ENCODE results near the gene SLC25A30.
"Not testable (repeated sequence)": the region's sequence is repeated elsewhere in the genome, so short reads cannot be mapped to it uniquely, and the experiment has no call there.

The SLC25A30 gene

DNA sequence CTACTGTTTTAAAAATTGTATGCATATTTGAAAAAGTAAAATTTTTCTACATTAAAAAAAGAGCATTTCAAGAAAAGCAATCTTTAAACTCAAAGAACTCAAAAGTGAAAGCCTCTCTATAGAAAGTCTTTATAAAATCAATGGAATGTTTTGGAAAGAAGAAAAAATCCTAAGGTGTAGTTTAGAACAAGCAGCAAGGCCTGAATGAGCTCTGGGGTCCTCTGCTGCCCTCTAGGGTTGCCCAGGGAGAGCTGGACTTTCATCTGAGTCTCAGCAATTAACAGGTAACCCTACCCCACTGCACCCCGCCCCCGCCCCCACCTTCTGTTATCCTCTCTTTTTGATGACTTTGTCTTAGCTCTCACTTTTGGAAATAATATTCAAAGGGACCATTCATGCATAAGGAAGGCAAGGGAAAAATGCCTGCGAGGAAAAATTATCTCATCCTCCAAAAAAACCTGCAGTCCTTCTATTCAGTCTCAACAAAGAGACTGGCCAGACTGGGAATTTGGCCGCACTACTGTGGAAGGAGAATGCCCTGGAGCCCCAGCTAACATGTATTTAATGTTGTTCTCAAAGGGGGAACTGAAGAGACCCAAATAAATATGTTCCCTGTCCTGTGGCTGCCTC, 24.1 kb downstream of the SLC25A30 start:
- intact Hi-C loops (cut with DNase I), result no loop called here
- DNase-seq, result peak in 5 of 10 donors; percentile 47 to 92 (median 48)

DNA sequence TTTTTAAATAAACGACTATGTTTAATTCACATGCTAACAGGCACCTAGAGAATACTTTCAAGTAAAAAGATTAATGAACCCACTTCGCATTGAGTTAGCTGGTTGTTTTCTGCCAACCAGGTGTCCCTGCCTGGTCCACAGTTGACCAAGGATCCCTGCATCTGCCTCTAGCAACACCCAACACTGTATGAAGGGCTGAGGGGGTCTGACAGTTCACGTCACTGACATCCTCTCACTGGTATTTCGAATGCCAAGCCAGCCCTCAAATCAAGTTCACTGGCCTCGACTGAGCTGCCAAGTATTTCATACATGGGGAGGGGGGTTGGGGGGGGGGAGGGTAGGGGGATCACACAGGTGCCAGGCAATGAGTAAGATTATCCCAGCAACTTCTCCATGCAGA, 25.4 kb downstream of the SLC25A30 start:
- DNase-seq, result no peak
- intact Hi-C loops (cut with DNase I), result no loop called here

DNA sequence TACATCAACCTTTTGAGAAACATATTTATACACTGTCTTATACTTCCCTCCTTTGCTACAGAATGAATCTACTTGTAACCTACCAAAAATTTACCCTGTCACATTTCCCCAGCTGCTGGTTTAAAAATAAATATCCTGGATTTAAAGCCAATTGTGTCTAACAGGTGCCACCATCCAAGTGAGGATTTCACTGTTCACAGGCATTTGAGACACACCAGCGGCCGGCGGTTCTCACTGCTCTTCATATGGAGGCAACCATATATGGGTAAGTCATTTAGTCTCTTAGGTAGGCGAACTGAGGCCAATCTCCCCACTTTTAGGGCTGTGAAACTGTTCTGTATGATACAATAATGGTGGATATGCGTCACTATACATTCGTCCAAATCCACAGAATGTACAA, 26.2 kb downstream of the SLC25A30 start:
- DNase-seq, result peak in 1 of 10 donors; percentile 82
- intact Hi-C loops (cut with DNase I), result no loop called here

DNA sequence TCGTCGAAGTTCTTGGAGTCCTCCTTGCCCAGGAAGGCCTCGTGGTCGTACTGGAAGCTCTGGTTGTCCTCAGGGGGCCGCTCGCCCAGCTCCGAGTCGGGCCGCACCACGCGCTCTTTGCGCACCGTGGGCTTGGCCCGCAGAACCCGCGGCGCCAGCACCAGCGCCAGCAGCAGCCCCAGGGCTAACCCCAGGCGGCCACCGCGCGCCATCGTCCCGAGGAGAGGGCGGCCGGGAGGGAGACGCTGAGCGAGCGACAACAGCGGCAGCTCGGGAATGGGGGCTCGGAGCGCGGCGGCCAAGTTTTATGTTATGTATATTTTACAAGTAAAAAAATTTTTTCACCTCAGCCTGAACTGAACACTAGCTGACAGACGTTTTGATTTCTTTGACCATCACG, 27.0 kb downstream of the SLC25A30 start:
- intact Hi-C loops (cut with DNase I); DNase-seq: not testable (repeated sequence)

DNA sequence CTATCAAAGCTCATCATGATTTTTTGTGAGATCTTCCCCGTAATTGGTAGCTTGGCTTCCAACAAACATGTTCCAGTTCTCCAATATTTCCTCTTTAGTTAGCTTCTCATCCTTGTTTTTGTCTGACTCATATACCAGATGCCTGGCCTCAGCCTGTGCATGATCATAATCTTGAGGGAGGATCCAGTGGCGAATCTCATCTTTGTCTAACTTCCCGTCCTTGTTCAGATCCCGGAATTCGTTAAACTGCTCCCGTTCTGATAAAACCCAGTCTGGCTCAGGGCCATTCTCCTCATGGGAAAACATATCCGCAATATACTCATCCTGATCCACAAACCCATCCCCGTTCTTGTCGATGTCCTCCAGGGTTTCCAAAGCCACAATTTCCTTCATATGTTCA, 27.8 kb downstream of the SLC25A30 start:
- intact Hi-C loops (cut with DNase I); DNase-seq: not testable (repeated sequence)

DNA sequence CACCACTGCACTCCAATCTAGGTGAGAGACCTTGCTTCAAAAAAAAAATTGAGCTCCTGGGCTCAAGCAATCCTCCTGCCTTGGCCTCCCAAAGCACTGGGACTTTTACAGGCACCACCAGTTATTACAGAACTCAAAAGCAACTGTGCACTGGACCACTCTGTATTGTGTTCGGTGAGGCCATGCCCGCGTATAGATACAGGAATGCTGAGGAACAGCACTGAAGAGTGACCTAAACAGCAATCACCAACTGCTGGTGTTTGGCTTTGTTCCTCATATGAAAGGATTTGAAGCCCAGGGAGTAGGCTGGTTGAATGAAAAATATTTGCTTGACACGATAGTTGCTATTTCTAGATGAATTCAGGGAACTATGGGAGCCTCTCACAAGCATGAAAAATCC, 29.5 kb downstream of the SLC25A30 start:
- no peak for DNase-seq
- intact Hi-C loops (cut with DNase I), result no loop called here

DNA sequence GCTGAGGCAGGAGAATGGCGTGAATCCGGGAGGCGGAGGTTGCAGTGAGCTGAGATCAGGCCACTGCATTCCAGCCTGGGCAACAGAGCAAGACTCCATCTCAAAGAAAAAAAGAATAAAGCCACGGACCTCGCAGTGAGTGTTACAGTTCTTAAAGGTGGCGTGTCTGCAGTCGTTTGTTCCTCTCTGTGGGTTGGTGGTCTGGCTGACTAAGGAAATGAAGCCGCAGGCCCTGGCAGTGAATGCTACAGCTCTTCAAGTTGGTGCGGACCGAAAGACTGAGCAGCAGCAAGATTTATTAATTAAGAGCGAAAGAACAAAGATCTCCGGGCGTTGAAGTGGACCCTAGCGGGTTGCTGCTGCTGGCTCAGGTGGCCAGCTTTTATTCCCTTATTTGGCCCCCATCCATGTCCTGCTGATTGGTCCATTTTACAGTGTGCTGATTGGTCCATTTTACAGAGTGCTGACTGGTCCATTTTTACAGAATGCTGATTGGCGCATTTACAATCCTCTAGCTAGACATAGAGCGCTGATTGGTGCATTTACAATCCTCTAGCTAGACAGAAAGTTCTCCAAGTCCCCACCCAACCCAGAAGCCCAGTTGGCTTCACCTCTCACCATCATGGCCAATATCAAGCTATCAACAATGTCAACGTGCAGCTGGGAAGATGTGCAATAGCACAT, 31.1 kb downstream of the SLC25A30 start:
- DNase-seq; intact Hi-C loops (cut with DNase I): not testable (repeated sequence)

DNA sequence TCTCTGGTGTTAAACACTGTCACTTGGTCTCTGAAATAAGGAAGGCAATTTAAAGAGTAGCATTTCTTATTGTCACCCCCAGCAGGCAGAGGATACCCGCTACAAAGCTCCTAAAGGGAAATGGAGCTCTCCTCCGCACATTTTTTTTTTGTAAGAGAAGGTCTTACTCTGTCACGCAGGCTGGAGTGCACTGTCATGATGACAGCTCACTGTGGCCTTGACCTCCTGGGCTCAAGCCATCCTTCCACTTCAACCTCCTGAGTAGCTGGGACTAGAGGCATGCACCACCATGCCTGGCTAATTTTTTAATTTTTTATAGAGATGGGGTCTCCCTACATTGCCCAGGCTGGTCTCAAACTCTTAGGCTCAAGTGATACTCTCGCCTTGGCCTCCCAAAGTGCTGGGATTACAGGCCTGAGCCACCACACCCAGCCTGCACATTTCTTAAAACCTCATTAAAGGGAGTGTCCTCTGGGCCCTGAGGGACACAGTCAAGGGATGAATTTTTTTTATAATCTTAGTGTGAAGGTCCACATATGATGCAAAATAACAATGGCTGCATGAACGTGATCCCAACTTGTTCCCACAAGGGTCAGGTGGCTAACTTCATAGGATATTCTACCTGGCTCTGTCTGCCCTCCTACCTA, 32.1 kb downstream of the SLC25A30 start:
- intact Hi-C loops (cut with DNase I), result no loop called here
- no peak for DNase-seq

DNA sequence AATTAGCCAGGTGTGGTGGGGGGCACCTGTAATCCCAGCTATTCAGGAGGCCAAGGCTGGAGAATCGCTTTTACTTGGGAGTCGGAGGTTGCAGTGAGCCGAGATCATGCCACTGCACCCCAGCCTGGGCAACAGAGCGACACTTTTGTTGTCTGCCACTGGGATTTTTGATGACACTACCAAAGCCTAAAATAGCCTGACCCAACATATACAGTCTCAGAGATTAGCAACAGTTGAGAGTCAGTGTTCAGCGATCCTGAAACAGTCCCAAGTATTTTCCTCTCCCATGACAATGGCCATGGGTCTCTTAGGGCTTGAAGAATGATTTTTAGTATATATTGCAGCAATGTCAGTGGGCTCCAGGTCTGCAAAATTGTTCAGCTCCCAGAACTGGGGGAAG, 32.9 kb downstream of the SLC25A30 start:
- intact Hi-C loops (cut with DNase I), result no loop called here
- DNase-seq, result no peak

DNA sequence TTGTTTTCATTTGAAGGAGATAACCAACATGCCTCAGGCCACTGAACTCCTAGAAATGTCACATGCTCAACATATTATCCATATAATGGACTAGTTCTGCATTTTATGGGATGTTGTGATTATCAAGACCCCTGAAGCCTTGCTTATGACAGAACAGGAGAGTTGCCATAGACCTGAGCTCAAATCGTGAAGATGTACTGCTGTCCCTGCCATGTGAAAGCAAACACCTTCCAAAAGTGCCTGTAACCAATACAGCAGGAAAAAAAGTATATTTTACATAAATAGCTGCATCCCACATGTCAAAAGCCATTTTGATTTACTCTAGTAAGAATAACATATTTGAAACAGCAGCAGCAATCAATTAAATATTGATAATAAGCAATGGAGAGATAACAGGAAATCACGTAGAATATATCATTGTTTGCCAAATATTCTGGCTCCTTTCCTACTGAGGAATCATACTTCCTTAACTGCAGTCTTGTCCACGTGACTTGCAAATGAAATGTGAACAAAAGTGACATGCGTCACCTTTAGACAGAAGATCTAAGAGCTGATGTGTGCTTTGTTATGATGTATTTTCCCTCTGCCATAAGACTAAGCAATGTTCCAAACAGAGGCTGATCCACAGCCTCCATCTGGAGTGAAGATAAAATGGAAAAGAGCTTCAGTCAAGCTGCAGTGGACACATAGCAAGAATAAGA, 33.5 kb downstream of the SLC25A30 start:
- intact Hi-C loops (cut with DNase I), result no loop called here
- no peak for DNase-seq

DNA sequence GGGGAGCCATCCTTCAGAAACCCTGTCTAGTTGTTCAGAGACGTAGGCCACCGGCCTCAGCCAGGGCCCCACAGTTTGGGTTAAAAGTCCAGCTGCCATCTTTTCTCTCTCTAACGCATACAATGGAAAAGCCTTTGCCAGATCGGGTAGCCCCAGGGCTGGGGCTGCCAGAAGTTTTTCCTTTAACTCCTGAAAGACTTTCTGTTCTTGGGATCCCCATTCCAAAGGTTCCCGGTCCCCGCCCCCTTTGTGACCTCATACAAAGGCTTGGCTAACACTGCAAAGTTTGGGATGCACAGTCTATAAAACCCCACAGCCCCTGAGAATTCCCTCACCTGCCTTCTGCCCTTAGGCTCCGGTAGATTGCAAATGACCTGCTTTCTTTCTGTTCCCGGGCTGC, 35.4 kb downstream of the SLC25A30 start:
- intact Hi-C loops (cut with DNase I), result not testable (repeated sequence)

DNA sequence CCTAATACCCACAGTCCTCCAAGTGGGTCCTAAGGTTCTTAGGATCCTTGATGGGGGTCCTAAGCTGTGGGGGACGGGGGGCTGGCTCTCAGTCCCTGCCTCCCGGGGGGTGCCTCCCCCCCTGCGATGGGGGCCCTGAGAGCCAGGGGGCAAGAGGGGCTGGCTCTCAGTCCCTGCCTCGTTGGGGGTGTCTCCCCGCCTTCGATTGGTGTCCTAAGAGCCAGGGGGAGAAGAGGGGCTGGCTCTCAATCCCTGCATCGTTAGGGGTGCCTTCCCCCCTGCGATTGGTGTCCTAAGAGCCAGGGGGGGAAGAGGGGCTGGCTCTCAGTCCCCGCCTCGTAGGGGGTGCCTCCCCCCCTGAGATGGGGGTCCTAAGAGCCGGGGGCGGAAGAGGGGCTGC, 37.0 kb downstream of the SLC25A30 start:
- intact Hi-C loops (cut with DNase I), result no loop called here
- no peak for DNase-seq

More for the DNA sequence above, 35.4 kb downstream of the SLC25A30 start:
- DNase-seq, result not testable (repeated sequence)

DNA sequence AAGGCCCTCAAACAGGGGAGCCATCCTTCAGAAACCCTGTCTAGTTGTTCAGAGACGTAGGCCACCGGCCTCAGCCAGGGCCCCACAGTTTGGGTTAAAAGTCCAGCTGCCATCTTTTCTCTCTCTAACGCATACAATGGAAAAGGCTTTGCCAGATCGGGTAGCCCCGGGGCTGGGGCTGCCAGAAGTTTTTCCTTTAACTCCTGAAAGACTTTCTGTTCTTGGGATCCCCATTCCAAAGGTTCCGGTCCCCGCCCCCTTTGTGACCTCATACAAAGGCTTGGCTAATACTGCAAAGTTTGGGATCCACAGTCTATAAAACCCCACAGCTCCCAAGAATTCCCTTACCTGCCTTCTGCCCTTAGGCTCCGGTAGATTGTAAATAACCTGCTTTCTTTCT, 37.5 kb downstream of the SLC25A30 start:
- intact Hi-C loops (cut with DNase I); DNase-seq: not testable (repeated sequence)

DNA sequence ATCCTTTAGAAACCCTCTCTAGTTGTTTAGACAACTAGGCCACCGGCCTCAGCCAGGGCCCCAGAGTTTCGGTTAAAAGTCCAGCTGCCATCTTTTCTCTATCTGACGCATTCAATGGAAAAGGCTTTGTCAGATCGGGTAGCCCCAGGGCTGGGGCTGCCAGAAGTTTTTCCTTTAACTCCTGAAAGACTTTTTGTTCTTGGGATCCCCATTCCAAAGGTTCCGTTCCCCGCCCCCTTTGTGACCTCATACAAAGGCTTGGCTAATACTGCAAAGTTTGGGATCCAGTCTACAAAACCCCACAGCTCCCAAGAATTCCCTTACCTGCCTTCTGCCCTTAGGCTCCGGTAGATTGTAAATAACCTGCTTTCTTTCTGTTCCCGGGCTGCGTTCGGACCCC, 38.7 kb downstream of the SLC25A30 start:
- DNase-seq; intact Hi-C loops (cut with DNase I): not testable (repeated sequence)

DNA sequence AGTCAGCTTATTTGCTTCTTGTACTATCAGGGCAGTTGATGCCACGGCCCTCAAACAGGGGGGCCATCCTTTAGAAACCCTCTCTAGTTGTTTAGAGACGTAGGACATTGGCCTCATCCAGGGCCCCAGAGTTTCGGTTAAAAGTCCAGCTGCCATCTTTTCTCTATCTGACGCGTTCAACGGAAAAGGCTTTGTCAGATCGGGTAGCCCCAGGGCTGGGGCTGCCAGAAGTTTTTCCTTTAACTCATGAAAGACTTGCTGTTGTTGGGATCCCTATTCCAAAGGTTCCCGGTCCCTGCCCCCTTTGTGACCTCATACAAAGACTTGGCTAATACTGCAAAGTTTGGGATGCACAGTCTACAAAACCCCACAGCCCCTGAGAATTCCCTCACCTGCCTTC, 39.4 kb downstream of the SLC25A30 start:
- intact Hi-C loops (cut with DNase I), result not testable (repeated sequence)

DNA sequence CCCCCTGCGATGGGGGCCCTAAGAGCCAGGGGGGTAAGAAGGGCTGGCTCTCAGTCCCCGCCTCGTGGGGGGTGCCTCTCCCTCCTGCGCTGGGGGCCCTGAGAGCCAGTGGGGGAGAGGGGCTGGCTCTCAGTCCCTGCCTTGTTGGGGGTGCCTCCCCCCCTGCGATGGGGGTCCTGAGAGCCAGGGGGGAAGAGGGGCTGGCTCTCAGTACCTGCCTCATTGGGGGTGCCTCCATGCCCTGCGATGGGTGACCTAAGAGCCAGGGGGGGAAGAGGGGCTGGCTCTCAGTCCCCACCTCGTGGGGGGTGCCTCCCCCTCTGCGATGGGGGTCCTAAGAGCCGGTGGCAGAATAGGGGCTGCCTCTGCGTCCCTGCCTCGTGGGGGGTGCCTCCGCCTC, 40.9 kb downstream of the SLC25A30 start:
- DNase-seq; intact Hi-C loops (cut with DNase I): not testable (repeated sequence)

More for the DNA sequence above, 39.4 kb downstream of the SLC25A30 start:
- not testable (repeated sequence) for DNase-seq

DNA sequence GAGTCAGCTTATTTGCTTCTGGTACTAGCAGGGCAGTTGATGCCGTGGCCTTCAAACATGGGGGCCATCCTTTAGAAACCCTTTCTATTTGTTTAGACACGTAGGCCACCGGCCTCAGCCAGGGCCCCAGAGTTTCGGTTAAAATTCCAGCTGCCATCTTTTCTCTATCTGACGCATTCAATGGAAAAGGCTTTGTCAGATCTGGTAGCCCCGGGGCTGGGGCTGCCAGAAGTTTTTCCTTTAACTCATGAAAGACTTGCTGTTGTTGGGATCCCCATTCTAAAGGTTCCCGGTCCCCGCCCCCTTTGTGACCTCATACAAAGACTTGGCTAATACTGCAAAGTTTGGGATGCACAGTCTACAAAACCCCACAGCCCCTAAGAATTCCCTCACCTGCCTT, 41.5 kb downstream of the SLC25A30 start:
- intact Hi-C loops (cut with DNase I); DNase-seq: not testable (repeated sequence)

DNA sequence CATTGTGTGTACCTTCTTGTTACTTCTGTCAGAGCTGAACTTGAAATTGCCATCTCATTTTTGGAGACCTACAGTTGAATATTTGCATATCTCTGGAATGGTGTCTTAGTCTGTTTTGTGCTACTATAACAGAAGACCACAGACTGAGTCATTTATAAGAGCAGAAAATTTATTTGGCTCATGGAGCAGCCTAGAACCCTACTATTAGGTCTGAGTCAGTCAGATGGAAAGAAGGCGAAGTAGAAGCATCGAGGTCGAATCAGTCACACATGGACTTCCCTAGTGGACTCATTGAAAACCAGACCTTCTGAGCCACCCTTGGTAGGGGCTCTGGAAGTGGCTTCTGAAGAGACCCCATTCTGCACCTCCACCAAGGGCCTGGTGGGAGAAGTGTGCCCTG, 43.3 kb downstream of the SLC25A30 start:
- intact Hi-C loops (cut with DNase I), result no loop called here
- no peak for DNase-seq

DNA sequence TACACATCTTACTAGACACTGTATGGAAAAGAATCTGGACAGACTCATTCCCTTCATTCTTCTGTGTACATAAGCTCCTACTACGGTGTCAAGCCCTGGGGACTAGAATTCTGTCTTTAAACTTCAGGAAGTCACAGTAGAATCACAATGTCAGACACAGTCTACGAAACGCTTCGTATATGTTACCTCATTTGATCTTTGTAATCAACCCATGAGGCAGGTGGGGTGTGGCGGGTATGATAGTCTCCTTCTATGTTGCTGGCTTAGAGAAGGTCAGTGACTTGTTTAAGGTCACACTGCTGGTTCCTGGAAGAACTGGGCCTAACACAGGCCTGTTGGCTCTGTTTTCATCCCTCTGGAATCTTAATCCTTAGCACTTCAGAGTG, 45.0 kb downstream of the SLC25A30 start:
- intact Hi-C loops (cut with DNase I), result no loop called here
- no peak for DNase-seq

DNA sequence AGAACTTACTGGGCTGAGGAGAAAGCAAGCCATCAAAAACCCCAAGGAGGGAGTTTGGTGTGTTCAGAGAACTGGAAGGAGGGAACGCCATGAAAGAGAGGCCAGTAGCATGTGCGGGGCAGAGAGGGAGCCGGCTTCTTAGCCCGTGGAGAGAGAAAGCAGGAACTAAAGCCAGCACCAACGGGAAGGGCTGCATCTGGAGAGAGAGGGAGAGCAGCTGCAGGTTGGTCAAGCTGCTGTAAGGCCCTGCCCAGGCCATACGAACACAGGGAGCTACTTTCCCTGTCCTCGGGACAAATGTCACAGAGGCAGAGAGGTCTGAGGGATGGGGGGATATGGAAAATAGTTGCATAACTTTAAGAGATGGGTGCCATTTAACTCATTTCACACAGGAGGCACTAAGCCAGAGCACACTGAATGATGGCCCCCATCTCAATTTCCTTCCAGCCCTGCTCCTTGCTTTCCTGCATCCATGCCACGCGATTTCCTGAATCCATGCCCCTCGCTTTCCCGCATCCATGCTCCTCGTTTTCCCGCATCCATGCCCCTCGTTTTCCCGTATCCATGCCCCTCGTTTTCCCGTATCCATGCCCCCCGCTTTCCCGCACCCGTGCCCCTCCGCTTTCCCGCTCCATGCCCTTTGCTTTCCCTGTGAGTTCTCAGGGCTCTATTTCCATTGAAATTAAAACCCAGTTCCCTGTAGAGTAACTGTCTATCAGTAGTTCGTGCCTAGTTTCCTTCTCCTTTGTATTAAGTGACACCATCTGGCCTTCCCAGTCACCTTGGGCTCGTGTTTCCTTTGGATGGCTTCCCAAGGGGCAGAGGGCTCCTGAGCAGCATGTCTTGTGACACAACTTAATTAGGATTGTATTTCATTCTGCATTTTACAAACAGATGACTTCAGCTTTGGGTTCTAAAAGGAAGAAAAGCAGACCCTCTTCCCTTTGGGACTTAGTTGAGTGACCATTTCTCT, 45.7 kb downstream of the SLC25A30 start:
- no peak for DNase-seq
- intact Hi-C loops (cut with DNase I), result no loop called here
